Heart right ventricle (tissue), 16 donors: ENCODE measurements around the gene TLE5. TPM values are rescaled to one million over a fixed set of nuclear protein-coding genes. Genes with fewer than 3 reads are reported as not detected.

ENCODE experiments used
- ATAC-seq, 8 donors: fragments of 200-7000 bp; cut with Tn5 transposase; one replicate each; pipeline ENCODE4 v1.9.1; 2020; ENCODE audit warnings: mild to moderate bottlenecking in 8 of 8, moderate library complexity in 8 of 8, moderate number of reproducible peaks in 1 of 8
- DNase-seq, 2 donors: peaks; one replicate each; pipeline ENCODE4 v3.0.0-alpha.2; 2020
- H3K27ac ChIP-seq, 10 donors: fragments of 200-600 bp; sonication (generic) in 2 of 10; one replicate each; pipeline versions ENCODE4 v1.5.0 to v1.8.0; 2020 to 2022; ENCODE audit warnings: mild to moderate bottlenecking in 3 of 10
- H3K27me3 ChIP-seq, 7 donors: fragments of 200-600 bp; one replicate each; pipeline ENCODE4 v1.8.0; 2021 to 2022; ENCODE audit warnings: mild to moderate bottlenecking in 2 of 7
- H3K36me3 ChIP-seq, 9 donors: fragments of 200-600 bp; sonication (generic) in 1 of 9; one replicate each; pipeline versions ENCODE4 v1.5.0 to v1.8.0; 2020 to 2022; ENCODE audit warnings: mild to moderate bottlenecking in 2 of 9
- H3K4me1 ChIP-seq, 9 donors: fragments of 200-600 bp; sonication (generic) in 1 of 9; one replicate each; pipeline versions ENCODE4 v1.5.0 to v1.8.0; 2020 to 2022; ENCODE audit warnings: mild to moderate bottlenecking in 4 of 9
- H3K4me3 ChIP-seq, 10 donors: fragments of 200-600 bp; sonication (generic) in 2 of 10; one replicate each; pipeline versions ENCODE4 v1.5.0 to v1.8.0; 2020 to 2022; ENCODE audit warnings: mild to moderate bottlenecking in 7 of 10, moderate library complexity in 2 of 10
- H3K9me3 ChIP-seq, 11 donors: fragments of 200-600 bp in 10 of 11; sonication (generic) in 2 of 11; one replicate each; pipeline versions ENCODE4 v1.5.0 to v1.8.0; 2013 to 2022; ENCODE audit warnings: mild to moderate bottlenecking in 2 of 11, control low read depth in 1 of 11, moderate library complexity in 1 of 11
- WGBS, 2 donors: extraction: QIAGEN DNeasy Blood & Tissue Kit; methylation state at CpG; one replicate each; pipeline ENCODE4 v1.1.7; 2013; ENCODE audit warnings: inconsistent platforms in 1 of 2; 5-methylcytosine and 5-hydroxymethylcytosine counted together
- intact Hi-C, 10 donors: fragments of 100-400 bp; cut with DNase I; formaldehyde crosslinking; loops; one replicate each; pipeline versions ENCODE4 v1.11.1 to v1.14.2; 2022
- polyA plus RNA-seq, 2 donors: library from polyadenylated mRNA; stranded (reverse); fragments of 200-250 nt; gene quantifications; one replicate each; pipeline ENCODE4 v1.2.3, GENCODE V29; 2013
- total RNA-seq, 10 donors: library from RNA; stranded (reverse); fragmentation: NEBNext Ultra II Directional in 3 of 10; extraction: Animal tissue kit (Norgen Biotek cat#: 25700) in 3 of 10; gene quantifications; one replicate each; pipeline versions ENCODE4 v1.2.1 to v1.2.4, GENCODE V29; 2021 to 2023
- TF ChIP-seq, protein P1 (sequence below), 9 donors: fragments of 200-600 bp; sonication (generic) in 2 of 9; IDR thresholded peaks; one replicate each; pipeline versions ENCODE4 v1.5.0 to v1.8.0; 2021 to 2022; ENCODE audit warnings: antibody characterized with exemption in 9 of 9, mild to moderate bottlenecking in 5 of 9, moderate library complexity in 1 of 9
- donor health status: Arrhythmogenic right ventricular cardiomyopathy.
- donor health status: ischemic (EF 13 %, LVEDD 7.1; RV severe dilation, severe dysfunction).
- donor health status: healthy with polysubstance abuse.
- donor health status: DM: no; HTN: yes; CAD: no.
- donor health status: DM: no; HTN: no; CAD: no.
- donor health status: ischemic (EF 25% LVEDD 6.9; RV normal size, moderate dysfunction).
- donor health status: ischemic (EF 25% LVEDD 5.7; RV mildly dilated, moderate dysfunction).
- donor health status: healthy.
- donor health status: DM: yes; HTN: yes; CAD: no.
- donor health status: Ischemic cardiomyopathy.
- donor health status: ischemic (EF 35%, LVEDD 5.7; RV mildly dilated, moderate dysfunction).
- donor health status: nonischemic (EF 11% LVEDD 7.7; RV severe dilation, severe dysfunction).
- donor health status: DM: yes; HTN: yes; CAD: no.
- donor health status: PGD.
- donor health status: ischemic (EF 29% LVEDD 5.4; RV normal size, mild dysfunction).
- donor health status: nonischemic (EF 23%, LVEDD 6.1; RV moderate dilation, normal function).

TLE5 gene
- total and polyA plus RNA-seq, 12 donors, result 653 to 1,254 (median 758) TPM

DNA sequence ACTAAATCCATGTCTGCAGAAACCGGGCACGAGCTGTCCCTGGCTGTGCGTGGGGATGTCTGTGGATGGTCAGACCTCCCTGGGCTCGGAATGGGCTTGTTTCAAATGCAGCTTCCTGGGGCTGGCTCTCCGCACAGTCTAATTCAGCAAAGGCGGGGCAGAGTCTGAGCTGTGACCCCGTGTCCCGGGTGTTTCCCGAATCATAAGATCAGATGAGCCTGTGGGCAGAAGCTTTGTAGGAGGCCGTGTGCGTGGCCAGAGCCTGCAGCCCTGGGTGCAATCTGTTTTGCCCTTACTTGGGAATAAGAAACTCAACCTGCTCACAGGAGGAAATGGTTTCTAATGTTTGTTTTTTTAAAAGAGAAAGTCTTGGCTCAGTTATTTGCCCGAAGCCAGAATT, 18.0 kb upstream of the TLE5 start:
- ATAC-seq (peak in 4 of 8 donors; percentile 11 to 68 (median 42)), DNase-seq (no peak)
- H3K27me3 ChIP-seq, result no peaks in the 10 kb centered on the region
- intact Hi-C loops, result no loop called here
- H3K36me3 ChIP-seq, result no peaks in the 10 kb centered on the region
- H3K4me3 ChIP-seq, result no peak overlapping the region
- H3K9me3 ChIP-seq, result no peaks in the 10 kb centered on the region
- 46 to 54% methylated on average over 12 of the region's 12 CpGs for WGBS, 2 donors
- TF ChIP-seq, protein P1, sequence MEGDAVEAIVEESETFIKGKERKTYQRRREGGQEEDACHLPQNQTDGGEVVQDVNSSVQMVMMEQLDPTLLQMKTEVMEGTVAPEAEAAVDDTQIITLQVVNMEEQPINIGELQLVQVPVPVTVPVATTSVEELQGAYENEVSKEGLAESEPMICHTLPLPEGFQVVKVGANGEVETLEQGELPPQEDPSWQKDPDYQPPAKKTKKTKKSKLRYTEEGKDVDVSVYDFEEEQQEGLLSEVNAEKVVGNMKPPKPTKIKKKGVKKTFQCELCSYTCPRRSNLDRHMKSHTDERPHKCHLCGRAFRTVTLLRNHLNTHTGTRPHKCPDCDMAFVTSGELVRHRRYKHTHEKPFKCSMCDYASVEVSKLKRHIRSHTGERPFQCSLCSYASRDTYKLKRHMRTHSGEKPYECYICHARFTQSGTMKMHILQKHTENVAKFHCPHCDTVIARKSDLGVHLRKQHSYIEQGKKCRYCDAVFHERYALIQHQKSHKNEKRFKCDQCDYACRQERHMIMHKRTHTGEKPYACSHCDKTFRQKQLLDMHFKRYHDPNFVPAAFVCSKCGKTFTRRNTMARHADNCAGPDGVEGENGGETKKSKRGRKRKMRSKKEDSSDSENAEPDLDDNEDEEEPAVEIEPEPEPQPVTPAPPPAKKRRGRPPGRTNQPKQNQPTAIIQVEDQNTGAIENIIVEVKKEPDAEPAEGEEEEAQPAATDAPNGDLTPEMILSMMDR (IDR thresholded peaks at IDR 0.05), result no peak
- H3K4me1 ChIP-seq, result peaks cover 0 to 17% (median 8%) of the 10 kb centered on the region in 9 donors
- H3K27ac ChIP-seq, result peak overlapping the region in 2 of 10 donors; percentile 35 to 37

DNA sequence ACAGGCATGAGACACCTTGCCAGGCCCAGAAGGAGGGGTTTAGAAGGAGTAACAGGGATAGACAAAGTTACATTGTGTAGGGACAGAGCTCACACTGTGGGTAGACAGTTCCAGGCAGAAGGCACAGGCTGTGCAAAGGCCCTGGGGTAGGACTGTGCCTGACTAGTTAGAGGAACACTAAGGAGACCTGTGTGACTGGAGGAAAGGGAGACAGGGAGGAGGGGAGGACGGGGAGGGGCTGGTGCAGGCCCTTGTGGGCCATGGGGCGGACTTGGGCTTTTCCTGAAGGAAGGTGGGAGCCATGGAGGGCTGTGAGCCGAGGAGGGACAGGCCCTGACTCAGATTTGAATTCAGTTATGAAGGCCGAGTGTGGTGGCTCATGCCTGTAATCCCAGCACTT, 17.3 kb upstream of the TLE5 start:
- Histone ChIP-seq H3K36me3 (no peaks in the 10 kb centered on the region), H3K9me3 (no peaks in the 10 kb centered on the region), H3K4me3 (no peak overlapping the region), H3K27ac (no peak overlapping the region), H3K4me1 (peaks cover 0 to 17% (median 8%) of the 10 kb centered on the region in 9 donors), H3K27me3 (no peaks in the 10 kb centered on the region)
- TF ChIP-seq, protein P1 (IDR thresholded peaks at IDR 0.05), result no peak
- WGBS, 2 donors, result 86 to 89% methylated on average over 4 of the region's 4 CpGs
- intact Hi-C loops, result loop anchor here in 7 of 10 donors (5.0 to 10.0 kb wide), 5 partner anchors 33 to 125 kb away; no protein-coding TSS in a partner anchor
- no peak for DNase-seq
- ATAC-seq, result no peak

DNA sequence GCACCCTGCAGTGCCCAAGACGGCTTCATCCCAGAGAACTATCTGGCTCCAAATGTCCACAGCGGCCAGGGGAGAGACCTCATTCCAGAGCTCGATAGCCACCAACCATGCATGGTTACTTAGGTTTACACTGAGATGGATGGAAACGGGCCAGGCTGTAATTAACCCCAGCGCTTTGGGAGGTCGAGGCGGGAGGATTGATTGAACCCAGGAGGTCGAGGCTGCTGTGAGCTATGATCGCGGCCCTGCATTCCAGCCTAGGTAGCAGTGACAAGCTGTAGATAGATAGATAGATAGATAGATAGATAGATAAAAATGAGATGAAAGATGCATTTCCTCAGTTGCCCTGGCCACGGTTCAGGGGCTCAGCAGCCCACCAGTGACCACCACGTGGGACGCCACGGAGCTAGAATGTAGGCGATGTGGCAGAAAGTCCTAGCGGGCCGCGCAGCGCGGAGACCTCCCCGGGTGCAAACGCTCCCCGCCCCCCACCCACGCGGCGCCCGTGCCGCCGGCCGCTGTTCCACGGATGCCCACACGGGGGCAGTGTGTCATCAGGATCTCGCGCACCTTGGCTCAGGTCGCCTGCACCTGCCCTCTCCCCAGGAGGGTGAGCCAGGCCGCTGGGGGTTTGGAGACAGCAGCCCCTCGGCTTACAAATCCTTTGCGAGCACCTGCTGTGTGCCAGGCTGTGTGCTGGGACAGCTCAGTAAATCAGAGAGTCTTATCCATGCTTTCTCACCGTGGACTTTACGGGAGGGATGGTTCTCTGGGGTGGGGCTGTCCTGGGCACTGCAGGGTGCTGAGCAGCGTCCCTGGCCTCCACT, 13.5 kb upstream of the TLE5 start:
- Histone ChIP-seq H3K27me3 (no peaks in the 10 kb centered on the region), H3K27ac (no peak overlapping the region), H3K4me1 (peaks cover 0 to 17% (median 8%) of the 10 kb centered on the region in 9 donors), H3K9me3 (no peaks in the 10 kb centered on the region), H3K4me3 (peak overlapping the region in 1 of 10 donors; percentile 25), H3K36me3 (no peaks in the 10 kb centered on the region)
- intact Hi-C loops, result loop anchor here in 7 of 10 donors (2.0 to 10.0 kb wide), 6 partner anchors 36 to 121 kb away; no protein-coding TSS in a partner anchor
- WGBS, 2 donors, result 10 to 11% methylated on average over 41 of the region's 41 CpGs
- ATAC-seq (peak; percentile 44 to 82 (median 72)), DNase-seq (peak in 1 of 2 donors; percentile 70)
- TF ChIP-seq, protein P1 (IDR thresholded peaks at IDR 0.05), result peak; percentile 86 to 95 (median 90)

DNA sequence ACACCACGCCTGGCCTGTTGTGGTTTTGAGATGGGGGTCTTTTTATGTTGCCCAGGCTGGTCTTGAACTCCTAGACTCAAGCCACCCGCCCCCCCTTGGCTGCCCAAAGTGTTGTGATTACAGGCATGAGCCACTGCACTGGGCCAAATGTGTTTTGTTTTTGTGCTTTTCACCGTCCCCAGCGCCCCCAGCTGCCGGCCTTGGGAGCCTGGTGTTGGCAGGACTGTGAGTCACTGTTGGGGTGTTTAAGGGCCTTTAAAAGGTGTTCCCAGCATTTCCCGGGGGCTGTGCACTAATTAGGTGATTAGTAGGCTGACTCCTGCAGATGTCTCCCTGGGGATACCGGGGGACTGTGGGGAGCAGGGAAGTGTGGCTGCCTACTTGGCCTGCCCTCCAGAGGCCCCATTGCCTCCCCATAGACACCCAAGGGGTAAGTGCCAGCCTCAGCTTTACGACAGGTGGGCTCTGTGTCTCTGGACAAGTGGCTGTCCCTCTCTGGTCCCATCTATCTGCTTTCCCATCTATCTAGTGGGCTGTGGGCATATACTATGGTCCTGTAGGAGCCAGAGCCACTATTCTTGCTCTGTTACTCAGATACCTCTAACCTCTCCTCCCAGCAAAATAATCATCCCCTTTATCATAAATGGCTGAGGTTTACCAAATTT, 11.8 kb upstream of the TLE5 start:
- Histone ChIP-seq H3K9me3 (no peaks in the 10 kb centered on the region), H3K27ac (no peak overlapping the region), H3K27me3 (no peaks in the 10 kb centered on the region), H3K4me3 (no peak overlapping the region), H3K4me1 (peaks cover 0 to 10% (median 5%) of the 10 kb centered on the region in 9 donors), H3K36me3 (no peaks in the 10 kb centered on the region)
- DNase-seq (no peak), ATAC-seq (peak in 2 of 8 donors; percentile 17 to 26)
- intact Hi-C loops, result loop anchor here in 7 of 10 donors (5.0 to 10.0 kb wide), 4 partner anchors 33 to 119 kb away; no protein-coding TSS in a partner anchor
- TF ChIP-seq, protein P1 (IDR thresholded peaks at IDR 0.05), result peak in 3 of 9 donors; percentile 9 to 25 (median 19)
- WGBS, 2 donors, result 67 to 71% methylated on average over 8 of the region's 8 CpGs
